Upper lobe of left lung (tissue), 4 donors: Measurements from ENCODE around the gene SPCS3.

Experiments
- CTCF ChIP-seq, 6 experiments: fragments of 450-650 bp in 4 of 6; fragments of 200-600 bp in 2 of 6; sonication (generic) in 2 of 6; IDR thresholded peaks; one replicate each; pipeline ENCODE4 v1.5.1; 2016 to 2019; ENCODE audit warnings: antibody characterized with exemption in 6 of 6
- POLR2A ChIP-seq, 4 donors: fragments of 450-650 bp; IDR thresholded peaks; one replicate each; pipeline ENCODE4 v1.5.1; 2016 to 2017; ENCODE audit warnings: antibody characterized with exemption in 4 of 4, mild to moderate bottlenecking in 2 of 4

DNA sequence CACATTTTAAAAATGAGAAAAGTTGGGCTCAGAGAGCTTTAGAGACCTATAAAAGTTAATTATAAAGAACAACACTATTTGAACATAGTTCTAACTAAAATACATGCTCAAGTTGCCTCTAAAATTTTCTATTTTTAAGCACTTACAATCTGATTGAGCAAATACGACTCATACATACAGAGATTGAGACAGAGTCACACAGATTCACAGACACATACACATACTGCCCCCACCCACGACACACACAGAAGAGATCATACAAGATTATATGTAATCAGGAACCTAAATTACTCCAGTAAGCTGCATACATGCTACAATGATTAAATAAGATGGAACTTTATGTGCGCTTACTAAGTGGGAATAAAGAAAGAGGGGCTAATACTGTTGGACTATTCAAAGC is 48.0 kb upstream of the SPCS3 start:
- TF ChIP-seq CTCF (IDR thresholded peaks at IDR 0.05) (no peak), POLR2A (IDR thresholded peaks at IDR 0.05) (no peak)
